Lung (tissue), 12 donors: Measurements from ENCODE around the gene MAP4K3. TPM values are rescaled to one million over a fixed set of nuclear protein-coding genes. Genes with fewer than 3 reads are reported as not detected.

Experiments
- ATAC-seq: fragments of 200-7000 bp; cut with Tn5 transposase; one replicate; pipeline ENCODE4 v1.9.1; 2020; ENCODE audit warnings: moderate number of reproducible peaks; ENCODE audit not compliant: insufficient read depth, low FRiP score
- DNase-seq, 3 donors: peaks; one replicate each; pipeline ENCODE4 v3.0.0-alpha.2; 2013 to 2017
- H3K27ac ChIP-seq, 2 donors: one replicate each; pipeline ENCODE4 v1.5.1; 2013; ENCODE audit warnings: mild to moderate bottlenecking in 2 of 2, moderate library complexity in 2 of 2, control low read depth in 1 of 2, inconsistent platforms in 1 of 2, low read depth in 1 of 2, low read length in 1 of 2
- H3K27me3 ChIP-seq, 3 donors: one replicate each; pipeline ENCODE4 v1.5.1; 2013; ENCODE audit warnings: low read length in 2 of 3; ENCODE audit not compliant: control insufficient read depth in 3 of 3, insufficient read depth in 3 of 3
- H3K36me3 ChIP-seq, 4 donors: one replicate each; pipeline ENCODE4 v1.5.1; 2013; ENCODE audit warnings: low read length in 4 of 4, mild to moderate bottlenecking in 1 of 4, moderate library complexity in 1 of 4; ENCODE audit not compliant: control insufficient read depth in 4 of 4, insufficient read depth in 4 of 4
- H3K4me1 ChIP-seq, 5 donors: one replicate each; pipeline ENCODE4 v1.5.1; 2013; ENCODE audit warnings: low read length in 5 of 5, mild to moderate bottlenecking in 2 of 5, moderate library complexity in 1 of 5; ENCODE audit not compliant: control insufficient read depth in 5 of 5, insufficient read depth in 5 of 5
- H3K4me3 ChIP-seq: one replicate; pipeline ENCODE4 v1.5.1; 2013; ENCODE audit warnings: mild to moderate bottlenecking, control low read depth, moderate library complexity
- H3K9ac ChIP-seq, 2 donors: one replicate each; pipeline ENCODE4 v1.5.1; 2013; ENCODE audit warnings: low read length in 2 of 2, control low read depth in 1 of 2; ENCODE audit not compliant: insufficient read depth in 1 of 2
- H3K9me3 ChIP-seq, 4 donors: one replicate each; pipeline ENCODE4 v1.5.1; 2013; ENCODE audit warnings: low read length in 3 of 4, mild to moderate bottlenecking in 1 of 4, moderate library complexity in 1 of 4; ENCODE audit not compliant: control insufficient read depth in 4 of 4, insufficient read depth in 3 of 4
- WGBS, 2 donors: extraction: QIAGEN DNeasy Blood & Tissue Kit; methylation state at CpG; one replicate each; pipeline ENCODE4 v1.1.7; 2013; 5-methylcytosine and 5-hydroxymethylcytosine counted together
- polyA plus RNA-seq, 2 donors: library from polyadenylated mRNA; stranded (reverse); fragments of 200-250 nt; gene quantifications; one replicate each; pipeline ENCODE4 v1.2.1, GENCODE V29; 2013
- total RNA-seq, 2 donors: library from RNA; depleted of rRNA in 1 of 2; stranded (reverse); fragments of >200 nt in 1 of 2; gene quantifications; one replicate each; pipeline ENCODE4 v1.2.1, GENCODE V29; 2014 to 2021
- TF ChIP-seq, protein P1 (sequence below): IDR thresholded peaks from 2 replicates; pipeline ENCODE4 v1.5.1; 2012; ENCODE audit warnings: mild to moderate bottlenecking; ENCODE audit errors: control extremely low read depth, extremely low read depth
- donor health status: control.
- donor health status: control.
- donor health status: Bipolar disorder and iron deficiency.
- donor health status: healthy.
- donor health status: DM: yes; HTN: yes; CAD: no.

Gene MAP4K3
- total and polyA plus RNA-seq, 4 donors: 9.9 to 97.9 (median 27.1) TPM

- Histone ChIP-seq H3K4me1 (peaks cover 0 to 20% (median 5%) of the 10 kb centered on the region in 5 donors), H3K4me3 (no peak overlapping the region), H3K9ac (no peak overlapping the region), H3K9me3 (no peaks in the 10 kb centered on the region), H3K36me3 (no peaks in the 10 kb centered on the region), H3K27ac (no peak overlapping the region), H3K27me3 (no peaks in the 10 kb centered on the region)
- ATAC-seq (no peak), DNase-seq (no peak)
- TF ChIP-seq, protein P1, sequence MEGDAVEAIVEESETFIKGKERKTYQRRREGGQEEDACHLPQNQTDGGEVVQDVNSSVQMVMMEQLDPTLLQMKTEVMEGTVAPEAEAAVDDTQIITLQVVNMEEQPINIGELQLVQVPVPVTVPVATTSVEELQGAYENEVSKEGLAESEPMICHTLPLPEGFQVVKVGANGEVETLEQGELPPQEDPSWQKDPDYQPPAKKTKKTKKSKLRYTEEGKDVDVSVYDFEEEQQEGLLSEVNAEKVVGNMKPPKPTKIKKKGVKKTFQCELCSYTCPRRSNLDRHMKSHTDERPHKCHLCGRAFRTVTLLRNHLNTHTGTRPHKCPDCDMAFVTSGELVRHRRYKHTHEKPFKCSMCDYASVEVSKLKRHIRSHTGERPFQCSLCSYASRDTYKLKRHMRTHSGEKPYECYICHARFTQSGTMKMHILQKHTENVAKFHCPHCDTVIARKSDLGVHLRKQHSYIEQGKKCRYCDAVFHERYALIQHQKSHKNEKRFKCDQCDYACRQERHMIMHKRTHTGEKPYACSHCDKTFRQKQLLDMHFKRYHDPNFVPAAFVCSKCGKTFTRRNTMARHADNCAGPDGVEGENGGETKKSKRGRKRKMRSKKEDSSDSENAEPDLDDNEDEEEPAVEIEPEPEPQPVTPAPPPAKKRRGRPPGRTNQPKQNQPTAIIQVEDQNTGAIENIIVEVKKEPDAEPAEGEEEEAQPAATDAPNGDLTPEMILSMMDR: no peak
- 95 to 99% methylated on average over 3 of the region's 3 CpGs for WGBS, 2 donors
Measured at GRCh38 chr2:39470580-39470979, 33.5 kb upstream of the MAP4K3 start.

DNA sequence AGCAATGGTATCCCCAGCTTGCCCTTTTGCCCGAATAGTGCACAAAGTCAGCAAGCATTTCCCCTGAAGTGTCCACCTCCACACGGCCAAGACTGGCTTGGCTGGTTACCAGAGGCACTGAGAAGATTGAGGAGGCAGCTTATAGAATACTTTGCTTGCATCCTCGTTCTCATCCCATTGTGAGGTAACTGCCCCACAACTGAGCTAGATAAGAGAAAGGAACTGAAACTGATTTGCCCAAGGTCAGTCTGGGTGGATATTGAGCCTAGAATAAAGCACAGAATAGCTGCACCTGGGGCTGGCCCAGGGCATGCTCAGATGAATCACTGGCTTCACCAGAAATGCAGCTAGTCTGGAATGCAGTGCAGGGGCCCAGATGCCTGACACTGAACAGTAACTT, 32.7 kb upstream of the MAP4K3 start:
- peak in 1 of 3 donors; percentile 10 for DNase-seq
- WGBS, 2 donors: 31 to 57% methylated on average over 3 of the region's 3 CpGs
- no peaks in the 10 kb centered on the region for H3K36me3 ChIP-seq
- no peaks in the 10 kb centered on the region for H3K9me3 ChIP-seq
- ATAC-seq: peak; percentile 37
- peaks cover 2 to 24% (median 5%) of the 10 kb centered on the region in 5 donors for H3K4me1 ChIP-seq
- H3K9ac ChIP-seq: no peak overlapping the region
- H3K27me3 ChIP-seq: no peaks in the 10 kb centered on the region
- peak overlapping the region; percentile 26 to 68 for H3K27ac ChIP-seq
- H3K4me3 ChIP-seq: no peak overlapping the region
- TF ChIP-seq, protein P1: no peak

DNA sequence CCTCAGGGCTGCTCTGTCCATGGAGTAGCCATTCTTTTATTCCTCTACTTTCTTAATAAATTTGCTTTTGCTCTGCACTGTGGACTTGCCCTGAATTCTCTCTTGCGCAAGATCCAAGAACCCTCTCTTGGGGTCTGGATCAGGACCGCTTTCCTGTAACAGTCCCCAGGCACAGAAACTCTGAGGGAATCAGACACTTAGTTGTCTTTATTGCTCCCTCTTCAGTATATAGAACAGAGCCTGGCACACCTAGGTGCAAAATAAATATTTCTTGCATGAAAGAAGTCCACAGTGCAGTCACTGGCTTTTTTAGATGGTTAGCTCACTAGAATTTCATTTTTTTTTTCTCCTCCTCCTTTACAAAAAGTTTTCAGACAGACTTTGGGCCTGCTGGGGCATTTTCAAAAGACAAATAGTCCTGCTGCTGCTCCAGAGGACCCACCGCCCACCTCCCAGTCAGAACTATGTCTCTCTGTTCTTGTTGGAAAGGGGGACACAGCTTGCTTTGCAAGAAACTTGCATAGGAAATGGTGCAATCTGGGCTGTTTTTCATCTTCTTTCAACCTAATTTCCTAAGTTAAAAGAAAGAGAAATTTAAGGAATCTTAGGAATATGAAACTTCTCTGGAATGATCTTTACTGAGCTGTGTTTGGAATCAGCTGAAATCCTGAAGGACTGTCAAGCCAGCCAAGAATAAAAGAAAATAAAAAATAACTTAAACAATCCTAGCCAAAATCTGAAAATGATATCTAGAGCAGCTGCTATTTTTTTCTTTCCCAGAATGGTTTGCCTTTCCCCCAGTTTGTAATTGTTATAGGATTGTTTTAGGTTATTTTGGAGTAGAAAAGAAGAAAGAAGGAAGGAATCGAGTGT, 31.7 kb upstream of the MAP4K3 start:
- Histone ChIP-seq H3K9ac (no peak overlapping the region), H3K27ac (peak overlapping the region in 1 of 2 donors; percentile 49), H3K27me3 (no peaks in the 10 kb centered on the region), H3K4me1 (peaks cover 2 to 24% (median 5%) of the 10 kb centered on the region in 5 donors), H3K36me3 (no peaks in the 10 kb centered on the region), H3K4me3 (no peak overlapping the region), H3K9me3 (no peaks in the 10 kb centered on the region)
- TF ChIP-seq, protein P1: no peak
- WGBS, 2 donors: 87 to 92% methylated on average over 4 of the region's 4 CpGs
- DNase-seq (peak; percentile 13 to 53 (median 52)), ATAC-seq (no peak)
